A673 (cell line): ENCODE measurements around the gene SH3TC1. TPM values are rescaled to one million over a fixed set of nuclear protein-coding genes. Genes with fewer than 3 reads are reported as not detected.

Experiments used
- BruUV-seq: library from RNA; stranded (reverse); fragments of 400-500 nt; replicated peaks from 2 replicates; lab custom pipeline; 2021; lab: Mats Ljungman, UMichigan
- CTCF ChIA-PET: fragments of 300-600 bp; sonication (Branson Sonifier 250); formaldehyde crosslinking; loops from one replicate; lab custom pipeline; 2022; ENCODE audit warnings: antibody characterized with exemption; lab: Charles Lee
- POLR2A ChIA-PET: fragments of 300-600 bp; sonication (Branson Sonifier 250); formaldehyde crosslinking; loops from one replicate; lab custom pipeline; 2022; ENCODE audit warnings: antibody characterized with exemption; ENCODE audit not compliant: low non-redundant PET; lab: Charles Lee
- DNase-seq: peaks from one replicate; pipeline ENCODE4 v3.0.0-alpha.2; 2015; ENCODE audit warnings: low spot score
- H3K27ac ChIP-seq: fragments of 200-600 bp; sonication (generic); 2 replicates; pipeline ENCODE4 v1.5.1; 2016; ENCODE audit warnings: mixed run types, low read depth, mild to moderate bottlenecking, mixed read lengths, antibody characterized with exemption, low read length; ENCODE audit not compliant: poor library complexity, severe bottlenecking
- H3K27me3 ChIP-seq: fragments of 200-600 bp; sonication (generic); replicated peaks from 2 replicates; pipeline ENCODE4 v1.6.1; 2017; ENCODE audit warnings: mixed run types, low read depth, mild to moderate bottlenecking, mixed read lengths, antibody characterized with exemption, low read length; ENCODE audit not compliant: insufficient read depth, poor library complexity
- H3K36me3 ChIP-seq: fragments of 200-600 bp; sonication (generic); 2 replicates; pipeline ENCODE4 v1.6.1; 2016; ENCODE audit warnings: mixed run types, mild to moderate bottlenecking, mixed read lengths, antibody characterized with exemption, low read length; ENCODE audit not compliant: insufficient read depth, poor library complexity, severe bottlenecking
- H3K4me1 ChIP-seq: fragments of 200-600 bp; sonication (generic); 2 replicates; pipeline ENCODE4 v1.6.1; 2017; ENCODE audit warnings: mixed run types, mild to moderate bottlenecking, mixed read lengths, antibody characterized with exemption, low read length; ENCODE audit not compliant: insufficient read depth, poor library complexity, severe bottlenecking
- H3K4me3 ChIP-seq: fragments of 200-600 bp; sonication (generic); 2 replicates; pipeline ENCODE4 v1.5.1; 2016; ENCODE audit warnings: low read depth, mixed run types, mild to moderate bottlenecking, mixed read lengths, low read length; ENCODE audit not compliant: poor library complexity, severe bottlenecking
- H3K9me3 ChIP-seq: fragments of 200-600 bp; sonication (generic); 2 replicates; pipeline ENCODE4 v1.6.1; 2016; ENCODE audit warnings: mixed run types, low read depth, mild to moderate bottlenecking, mixed read lengths, antibody characterized with exemption, low read length; ENCODE audit not compliant: poor library complexity, severe bottlenecking
- EZH2 ChIP-seq: fragments of 200-600 bp; sonication (generic); IDR thresholded peaks from 2 replicates; pipeline ENCODE4 v1.6.1; 2017; ENCODE audit warnings: borderline replicate concordance, low read depth, mild to moderate bottlenecking, mixed read lengths, antibody characterized with exemption, low read length; ENCODE audit not compliant: poor library complexity, severe bottlenecking
- intact Hi-C: fragments of 100-400 bp; cut with micrococcal nuclease; formaldehyde crosslinking; loops from one replicate; pipeline ENCODE4 v1.10.0; 2022; ENCODE audit not compliant: unreplicated experiment
- total RNA-seq: library from RNA; stranded (reverse); gene quantifications from 2 replicates; pipeline ENCODE4 v1.2.3, GENCODE V29; 2021
- TF ChIP-seq, protein P1 (sequence below): fragments of 300-800, 200-600 bp; sonication (generic); conservative IDR thresholded peaks from 2 replicates; pipeline ENCODE4 v1.5.1; 2017; ENCODE audit warnings: low read depth, mild to moderate bottlenecking, antibody characterized with exemption, low read length, moderate library complexity, mixed read lengths

SH3TC1 gene
- total RNA-seq, 1 experiment from 2014 or later = 0.71 TPM

DNA sequence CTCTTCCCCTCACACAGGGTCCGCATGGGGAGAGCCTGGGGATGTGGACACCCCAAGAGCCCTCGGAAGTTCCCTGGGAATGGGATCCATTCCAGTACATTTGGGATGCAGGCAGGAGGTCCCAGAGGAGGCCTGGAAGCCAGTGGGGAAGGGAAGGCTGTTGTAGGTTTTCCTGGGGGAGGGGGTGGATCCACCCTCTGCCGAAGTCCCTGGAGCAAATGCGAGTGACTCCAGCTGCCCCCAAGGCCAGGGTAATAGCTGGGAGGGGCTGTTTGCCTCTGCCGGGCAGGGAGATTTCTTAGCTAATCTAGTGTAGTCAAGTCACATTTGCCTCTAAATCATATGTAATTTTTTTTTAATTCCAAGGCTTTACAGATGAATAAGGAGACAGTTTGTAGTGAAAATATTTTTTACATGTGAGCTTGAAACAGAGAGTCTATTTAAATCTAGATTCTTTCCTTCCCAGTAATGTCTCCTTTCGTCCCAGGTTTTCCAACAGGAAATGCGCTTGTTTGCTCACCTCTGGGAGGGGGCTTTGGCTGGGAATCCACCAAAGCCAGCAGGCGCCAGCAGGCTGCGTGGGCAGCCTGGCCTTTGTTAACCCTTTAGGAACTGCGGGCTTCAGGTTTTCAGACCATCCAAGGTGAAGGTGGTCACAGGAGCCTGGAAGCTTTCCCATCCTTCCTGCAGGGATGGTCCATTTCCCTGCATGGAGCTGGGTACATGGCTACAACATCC, 26.8 kb downstream of the SH3TC1 start:
- intact Hi-C loops = no loop called here
- no peaks in the 10 kb centered on the region for H3K27me3 ChIP-seq

DNA sequence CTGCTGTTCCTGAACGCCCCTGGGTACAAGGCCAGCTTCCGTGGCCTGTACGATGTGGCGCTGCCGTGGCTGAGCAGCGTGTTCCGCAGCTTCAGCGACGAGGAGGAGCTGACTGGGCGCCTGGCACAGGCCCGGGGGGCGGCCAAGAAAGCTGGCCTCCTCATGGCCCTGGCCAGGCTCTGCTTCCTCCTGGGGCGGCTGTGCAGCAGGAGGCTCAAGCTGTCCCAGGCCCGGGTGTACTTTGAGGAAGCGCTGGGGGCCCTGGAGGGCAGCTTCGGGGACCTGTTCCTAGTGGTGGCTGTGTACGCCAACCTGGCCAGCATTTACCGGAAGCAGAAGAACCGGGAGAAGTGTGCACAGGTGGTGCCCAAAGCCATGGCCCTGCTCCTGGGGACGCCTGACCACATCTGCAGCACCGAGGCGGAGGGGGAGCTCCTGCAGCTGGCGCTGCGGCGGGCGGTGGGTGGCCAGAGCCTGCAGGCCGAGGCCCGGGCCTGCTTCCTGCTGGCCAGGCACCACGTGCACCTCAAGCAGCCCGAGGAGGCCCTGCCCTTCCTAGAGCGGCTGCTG, 28.2 kb downstream of the SH3TC1 start:
- Histone ChIP-seq H3K4me3 (no peak overlapping the region), H3K27me3 (no peaks in the 10 kb centered on the region), H3K4me1 (peaks cover 21% of the 10 kb centered on the region), H3K27ac (no peak overlapping the region), H3K36me3 (no peaks in the 10 kb centered on the region), H3K9me3 (no peaks in the 10 kb centered on the region)
- POLR2A ChIA-PET = no interaction called here
- CTCF ChIA-PET = no interaction called here
- BruUV-seq = no TSS peak
- TF ChIP-seq EZH2 = no peak
- TF ChIP-seq, protein P1, sequence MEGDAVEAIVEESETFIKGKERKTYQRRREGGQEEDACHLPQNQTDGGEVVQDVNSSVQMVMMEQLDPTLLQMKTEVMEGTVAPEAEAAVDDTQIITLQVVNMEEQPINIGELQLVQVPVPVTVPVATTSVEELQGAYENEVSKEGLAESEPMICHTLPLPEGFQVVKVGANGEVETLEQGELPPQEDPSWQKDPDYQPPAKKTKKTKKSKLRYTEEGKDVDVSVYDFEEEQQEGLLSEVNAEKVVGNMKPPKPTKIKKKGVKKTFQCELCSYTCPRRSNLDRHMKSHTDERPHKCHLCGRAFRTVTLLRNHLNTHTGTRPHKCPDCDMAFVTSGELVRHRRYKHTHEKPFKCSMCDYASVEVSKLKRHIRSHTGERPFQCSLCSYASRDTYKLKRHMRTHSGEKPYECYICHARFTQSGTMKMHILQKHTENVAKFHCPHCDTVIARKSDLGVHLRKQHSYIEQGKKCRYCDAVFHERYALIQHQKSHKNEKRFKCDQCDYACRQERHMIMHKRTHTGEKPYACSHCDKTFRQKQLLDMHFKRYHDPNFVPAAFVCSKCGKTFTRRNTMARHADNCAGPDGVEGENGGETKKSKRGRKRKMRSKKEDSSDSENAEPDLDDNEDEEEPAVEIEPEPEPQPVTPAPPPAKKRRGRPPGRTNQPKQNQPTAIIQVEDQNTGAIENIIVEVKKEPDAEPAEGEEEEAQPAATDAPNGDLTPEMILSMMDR = no peak
- intact Hi-C loops = no loop called here
- DNase-seq = no peak

More for the DNA sequence above, 26.8 kb downstream of the SH3TC1 start:
- no peak for DNase-seq
- Histone ChIP-seq H3K4me1 (peaks cover 29% of the 10 kb centered on the region), H3K9me3 (no peaks in the 10 kb centered on the region), H3K4me3 (no peak overlapping the region), H3K27ac (peak overlapping the region; percentile 15), H3K36me3 (no peaks in the 10 kb centered on the region)
- POLR2A ChIA-PET = no interaction called here
- CTCF ChIA-PET = interaction anchor here (0.6 kb wide), 1 partner anchor 211 kb away, joined by 6 read pairs; no protein-coding TSS in a partner anchor
- no TSS peak for BruUV-seq
- TF ChIP-seq EZH2 = no peak
- TF ChIP-seq, protein P1 = no peak

DNA sequence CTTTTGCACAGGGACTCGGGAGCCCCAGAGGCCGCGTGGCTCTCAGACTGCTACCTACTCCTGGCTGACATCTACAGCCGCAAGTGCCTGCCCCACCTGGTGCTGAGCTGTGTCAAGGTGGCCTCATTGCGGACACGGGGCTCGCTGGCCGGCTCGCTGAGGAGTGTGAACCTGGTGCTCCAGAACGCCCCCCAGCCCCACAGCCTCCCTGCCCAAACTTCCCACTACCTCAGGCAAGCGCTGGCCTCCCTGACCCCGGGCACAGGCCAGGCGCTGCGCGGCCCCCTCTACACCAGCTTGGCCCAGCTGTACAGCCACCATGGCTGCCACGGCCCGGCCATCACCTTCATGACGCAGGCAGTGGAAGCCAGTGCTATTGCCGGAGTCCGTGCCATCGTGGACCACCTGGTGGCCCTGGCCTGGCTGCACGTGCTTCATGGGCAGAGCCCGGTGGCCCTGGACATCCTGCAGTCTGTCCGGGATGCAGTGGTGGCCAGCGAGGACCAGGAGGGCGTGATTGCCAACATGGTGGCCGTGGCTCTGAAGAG, 28.8 kb downstream of the SH3TC1 start:
- intact Hi-C loops = no loop called here
- Histone ChIP-seq H3K36me3 (no peaks in the 10 kb centered on the region), H3K4me1 (peaks cover 21% of the 10 kb centered on the region), H3K9me3 (no peaks in the 10 kb centered on the region), H3K27ac (peak overlapping the region; percentile 48), H3K4me3 (no peak overlapping the region), H3K27me3 (no peaks in the 10 kb centered on the region)
- ChIA-PET POLR2A (no interaction called here), CTCF (no interaction called here)
- DNase-seq = no peak
- no TSS peak for BruUV-seq
- no peak for TF ChIP-seq EZH2
- TF ChIP-seq, protein P1 = no peak
